K562 (cell line): Measurements from ENCODE around the gene DUSP21.

ENCODE experiments used
- CTCF ChIP-seq, 3 experiments: IDR thresholded peaks in 2 of 3; conservative IDR thresholded peaks in 1 of 3; 2 replicates each; pipeline ENCODE4 v1.5.1; 2011 to 2012; ENCODE audit warnings: low read length in 3 of 3, mild to moderate bottlenecking in 3 of 3, control low read depth in 2 of 3, improper control_type of control experiment in 1 of 3, inconsistent platforms in 1 of 3, low read depth in 1 of 3, mixed read lengths in 1 of 3, moderate library complexity in 1 of 3; ENCODE audit not compliant: insufficient read depth in 2 of 3
- EP300 ChIP-seq: IDR thresholded peaks from 2 replicates; pipeline ENCODE4 v1.6.1; 2012; ENCODE audit warnings: low read length, improper control_type of control experiment
- HOMEZ ChIP-seq: fragments of 250-450 bp; sonication (Bioruptor Pico); IDR thresholded peaks from 2 replicates; pipeline ENCODE4 v1.4.0; 2020; ENCODE audit warnings: mild to moderate bottlenecking, moderate library complexity
- PHB2 ChIP-seq: fragments of 450-650 bp; IDR thresholded peaks from 2 replicates; pipeline ENCODE4 v1.6.1; 2017; ENCODE audit warnings: low read depth
- ZFX ChIP-seq: sonication (generic); formaldehyde crosslinking; IDR thresholded peaks from 2 replicates; pipeline ENCODE4 v1.8.0; 2022; ENCODE audit warnings: mild to moderate bottlenecking, missing genetic modification reagents, moderate library complexity
- ZNF217 ChIP-seq: sonication (generic); formaldehyde crosslinking; IDR thresholded peaks from 2 replicates; pipeline ENCODE4 v1.8.0; 2022; ENCODE audit warnings: mild to moderate bottlenecking, missing genetic modification reagents
- ZNF398 ChIP-seq: fragments of 250-450 bp; sonication (Bioruptor Pico); IDR thresholded peaks from 2 replicates; pipeline ENCODE4 v1.8.0; 2021; ENCODE audit warnings: moderate library complexity, mild to moderate bottlenecking, inconsistent platforms
- ZSCAN29 ChIP-seq: fragments of 450-650 bp; IDR thresholded peaks from 2 replicates; pipeline ENCODE4 v1.6.1; 2017

GRCh38 chrX:44889824-44890223 is 46.0 kb downstream of the DUSP21 start:
- TF ChIP-seq CTCF (IDR thresholded peaks at IDR 0.05 in 2 of 3, conservative IDR thresholded peaks at IDR 0.05 in 1 of 3; ENCODE audit: insufficient read depth in 2 of 3, low read depth in 1 of 3, low read length in 3 of 3) (no peak), PHB2 (no peak), ZFX (CRISPR knock-in tag) (no peak), ZNF398 (CRISPR knock-in tag) (no peak), EP300 (no peak), HOMEZ (CRISPR knock-in tag) (no peak), ZNF217 (no peak), ZSCAN29 (no peak)
